GM10248 (cell line): ENCODE data around the gene KAT6B.

Source experiments
- CTCF ChIA-PET: fragments of 300-600 bp; sonication (Branson Sonifier 250); formaldehyde crosslinking; extraction: SDS; loops from one replicate; lab custom pipeline; 2021; ENCODE audit warnings: antibody characterized with exemption; lab: Yijun Ruan, JAX
- POLR2A ChIA-PET: fragments of 350-650 bp; sonication (Branson Sonifier 250); formaldehyde crosslinking; extraction: SDS; loops from one replicate; lab custom pipeline; 2020; ENCODE audit warnings: antibody characterized with exemption; lab: Yijun Ruan, JAX
- DNase-seq: peaks from one replicate; pipeline ENCODE4 v3.0.0; 2012; ENCODE audit errors: extremely low spot score
- CTCF ChIP-seq: IDR thresholded peaks from 2 replicates; pipeline ENCODE4 v1.5.1; 2012; ENCODE audit warnings: mild to moderate bottlenecking, low read depth; ENCODE audit errors: extremely low read depth, missing control alignments, control extremely low read depth

The KAT6B gene

GRCh38 chr10:75013007-75013406 is 186.6 kb downstream of the KAT6B start:
- TF ChIP-seq CTCF: no peak
- CTCF ChIA-PET: interaction anchor here (1.5 to 1.8 kb wide), 5 partner anchors 8 to 21 kb away, joined by 3 to 7 read pairs (median 5); no protein-coding TSS in a partner anchor
- POLR2A ChIA-PET: no interaction called here
- no peak for DNase-seq

- no peak for TF ChIP-seq CTCF
- DNase-seq: no peak
- CTCF ChIA-PET: interaction anchor here (1.5 to 1.8 kb wide), 5 partner anchors 8 to 22 kb away, joined by 3 to 7 read pairs (median 5); no protein-coding TSS in a partner anchor
- POLR2A ChIA-PET: no interaction called here
Measured at GRCh38 chr10:75013522-75013921, 187.1 kb downstream of the KAT6B start.

- DNase-seq: no peak
- POLR2A ChIA-PET: no interaction called here
- CTCF ChIA-PET: interaction anchor here (1.0 to 1.7 kb wide), 2 partner anchors 10 to 24 kb away, joined by 3 to 4 read pairs; no protein-coding TSS in a partner anchor
- no peak for TF ChIP-seq CTCF
Measured at GRCh38 chr10:75014516-75015230, 188.3 kb downstream of the KAT6B start.

- ChIA-PET CTCF (interaction anchor here (1.0 to 1.2 kb wide), 2 partner anchors 12 to 25 kb away, joined by 4 to 5 read pairs; no protein-coding TSS in a partner anchor), POLR2A (no interaction called here)
- no peak for DNase-seq
- TF ChIP-seq CTCF: no peak
Measured at GRCh38 chr10:75015442-75015841, 189.0 kb downstream of the KAT6B start.

- ChIA-PET CTCF (interaction anchor here (1.1 to 1.4 kb wide), 3 partner anchors 11 to 740 kb away, joined by 3 to 5 read pairs (median 3); no protein-coding TSS in a partner anchor), POLR2A (interaction anchor here (0.6 kb wide), 1 partner anchor 76 kb away, joined by 3 read pairs; no protein-coding TSS in a partner anchor)
- TF ChIP-seq CTCF: no peak
- DNase-seq: no peak
Measured at GRCh38 chr10:75016325-75016724, 189.9 kb downstream of the KAT6B start.

- TF ChIP-seq CTCF: no peak
- no peak for DNase-seq
- ChIA-PET POLR2A (no interaction called here), CTCF (interaction anchor here (1.1 to 2.7 kb wide), 4 partner anchors 14 to 280 kb away, joined by 3 to 13 read pairs (median 6); no protein-coding TSS in a partner anchor)
Measured at GRCh38 chr10:75018251-75018650, 191.9 kb downstream of the KAT6B start.
